Psoas muscle (tissue), 8 donors: Measurements from ENCODE around the gene RANBP17. TPM values are rescaled to one million over a fixed set of nuclear protein-coding genes. Genes with fewer than 3 reads are reported as not detected.
A peak's percentile ranks its signal among the peaks of the same experiment; 100 is the strongest.

Experiments used
- ATAC-seq, 4 donors: fragments of 200-7000 bp; cut with Tn5 transposase; one replicate each; pipeline ENCODE4 v1.9.1; 2020; ENCODE audit warnings: moderate library complexity in 3 of 4, mild to moderate bottlenecking in 2 of 4
- DNase-seq, 2 donors: peaks; one replicate each; pipeline ENCODE4 v3.0.0-alpha.2; 2020
- H3K27ac ChIP-seq: fragments of 200-600 bp; one replicate; pipeline ENCODE4 v1.8.0; 2022
- H3K27me3 ChIP-seq, 3 donors: fragments of 200-600 bp in 1 of 3; one replicate each; pipeline versions ENCODE4 v1.6.1 to v1.8.0; 2013 to 2022; ENCODE audit warnings: low read length in 2 of 3, mild to moderate bottlenecking in 2 of 3, moderate library complexity in 1 of 3; ENCODE audit not compliant: insufficient read depth in 3 of 3
- H3K36me3 ChIP-seq, 2 donors: fragments of 200-600 bp in 1 of 2; one replicate each; pipeline versions ENCODE4 v1.6.1 to v1.8.0; 2013 to 2022; ENCODE audit warnings: low read depth in 1 of 2, mild to moderate bottlenecking in 1 of 2, moderate library complexity in 1 of 2; ENCODE audit not compliant: insufficient read depth in 1 of 2
- H3K4me1 ChIP-seq: fragments of 200-600 bp; one replicate; pipeline ENCODE4 v1.8.0; 2022
- H3K4me3 ChIP-seq: fragments of 200-600 bp; one replicate; pipeline ENCODE4 v1.8.0; 2022; ENCODE audit warnings: mild to moderate bottlenecking
- H3K9me3 ChIP-seq: fragments of 200-600 bp; one replicate; pipeline ENCODE4 v1.8.0; 2022
- CTCF ChIP-seq: fragments of 200-600 bp; IDR thresholded peaks from one replicate; pipeline ENCODE4 v1.8.0; 2022; ENCODE audit warnings: antibody characterized with exemption
- WGBS, 3 donors: extraction: QIAGEN DNeasy Blood & Tissue Kit; methylation state at CpG; one replicate each; pipeline versions ENCODE4 v1.1.6 to v1.1.7; 2013; 5-methylcytosine and 5-hydroxymethylcytosine counted together
- intact Hi-C, 2 donors: fragments of 100-400 bp; cut with DNase I; formaldehyde crosslinking; loops; one replicate each; pipeline versions ENCODE4 v1.11.0 to v1.14.2; 2022
- polyA plus RNA-seq, 3 donors: library from polyadenylated mRNA; stranded (reverse); fragments of 200-250 nt; gene quantifications; one replicate each; pipeline ENCODE4 v1.2.3, GENCODE V29; 2013
- total RNA-seq, 4 donors: library from RNA; stranded (reverse); fragmentation: NEBNext Ultra II Directional in 2 of 4; extraction: Animal tissue kit (Norgen Biotek cat#: 25700) in 2 of 4; gene quantifications; one replicate each; pipeline versions ENCODE4 v1.2.1 to v1.2.4, GENCODE V29; 2021 to 2023
- donor health status: healthy with polysubstance abuse.
- donor health status: DM: no; HTN: no; CAD: no; lungs with moderate emphysema.
- donor health status: Bipolar disorder and iron deficiency.
- donor health status: healthy.
- donor health status: DM: yes; HTN: yes; CAD: no.
- donor health status: DM: no; HTN: no; CAD: no.
- donor health status: DM: no; HTN: no; CAD: no.
- donor health status: DM: yes; HTN: yes; CAD: no.

The RANBP17 gene
- total and polyA plus RNA-seq, 7 donors: 0.03 to 3.2 (median 1.0) TPM

GRCh38 chr5:171313481-171314206 is 451.8 kb downstream of the RANBP17 start:
- WGBS, 3 donors: 16 to 19% (median 18%) methylated on average over 37 of the region's 37 CpGs

GRCh38 chr5:171314728-171315385 is 453.0 kb downstream of the RANBP17 start:
- WGBS, 3 donors: 1 to 5% (median 4%) methylated on average over 42 to 53 of the region's 53 CpGs
- ATAC-seq (no peak), DNase-seq (peak; percentile 43 to 57)
- peaks cover 30% of the 10 kb centered on the region for H3K4me1 ChIP-seq
- no peak overlapping the region for H3K27ac ChIP-seq
- H3K36me3 ChIP-seq: no peaks in the 10 kb centered on the region
- H3K27me3 ChIP-seq: peaks cover 7 to 98% (median 66%) of the 10 kb centered on the region in 3 donors
- no peak for TF ChIP-seq CTCF
- no peaks in the 10 kb centered on the region for H3K9me3 ChIP-seq
- peak overlapping the region; percentile 37 for H3K4me3 ChIP-seq
- intact Hi-C loops: no loop called here

More at GRCh38 chr5:171313481-171314206, 451.8 kb downstream of the RANBP17 start:
- Histone ChIP-seq H3K4me1 (peaks cover 37% of the 10 kb centered on the region), H3K9me3 (no peaks in the 10 kb centered on the region), H3K27ac (no peak overlapping the region), H3K36me3 (no peaks in the 10 kb centered on the region), H3K4me3 (no peak overlapping the region), H3K27me3 (peaks cover 7 to 98% (median 68%) of the 10 kb centered on the region in 3 donors)
- no peak for TF ChIP-seq CTCF
- ATAC-seq (no peak), DNase-seq (no peak)
- intact Hi-C loops: no loop called here

GRCh38 chr5:171315386-171315891 is 453.6 kb downstream of the RANBP17 start:
- Histone ChIP-seq H3K4me3 (peak overlapping the region; percentile 37), H3K4me1 (peaks cover 26% of the 10 kb centered on the region), H3K9me3 (no peaks in the 10 kb centered on the region), H3K27ac (no peak overlapping the region), H3K27me3 (peaks cover 7 to 98% (median 66%) of the 10 kb centered on the region in 3 donors), H3K36me3 (no peaks in the 10 kb centered on the region)
- no peak for DNase-seq
- intact Hi-C loops: no loop called here
- no peak for ATAC-seq
- TF ChIP-seq CTCF: no peak
- WGBS, 3 donors: 2 to 4% (median 3%) methylated on average over 36 of the region's 36 CpGs

- peaks cover 7 to 100% (median 62%) of the 10 kb centered on the region in 3 donors for H3K27me3 ChIP-seq
- H3K4me1 ChIP-seq: peaks cover 24% of the 10 kb centered on the region
- H3K27ac ChIP-seq: no peak overlapping the region
- intact Hi-C loops: no loop called here
- TF ChIP-seq CTCF: no peak
- no peaks in the 10 kb centered on the region for H3K36me3 ChIP-seq
- peak overlapping the region; percentile 37 for H3K4me3 ChIP-seq
- 10 to 14% (median 10%) methylated on average over 20 of the region's 20 CpGs for WGBS, 3 donors
- DNase-seq (no peak), ATAC-seq (no peak)
- H3K9me3 ChIP-seq: no peaks in the 10 kb centered on the region
These were observed 454.1 kb downstream of the RANBP17 start for GRCh38 chr5:171315925-171316257.
